ENCODE data around the gene CIB4.

DNA sequence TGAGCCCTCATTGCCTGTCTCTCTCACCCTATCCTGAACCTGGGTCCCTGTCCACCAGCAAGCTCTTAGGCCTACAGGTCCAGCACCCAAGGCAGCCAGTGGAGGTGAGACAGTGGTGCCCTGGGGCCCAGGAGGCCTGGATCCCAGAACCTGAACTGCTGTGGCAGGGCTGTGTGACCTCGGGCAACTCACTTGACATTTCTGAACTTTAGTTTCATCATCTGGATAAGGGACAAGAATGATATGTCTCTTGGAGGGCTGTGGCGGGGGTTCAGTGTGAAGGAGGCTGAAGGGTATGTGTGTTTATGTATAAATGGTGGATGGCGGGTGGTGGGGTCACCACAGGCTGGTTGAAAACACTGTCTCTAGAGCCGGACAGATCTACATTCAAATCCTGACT lies 10.9 kb downstream of the CIB4 start:
- TF ChIP-seq EP300 (IDR thresholded peaks at IDR 0.05; ENCODE audit: borderline replicate concordance), result no peak
- TF ChIP-seq CEBPB (IDR thresholded peaks at IDR 0.05), result no peak
- no peak for TF ChIP-seq EGR1 (IDR thresholded peaks at IDR 0.05)
